MM.1S (cell line): Measurements from ENCODE around the gene ZNF554.

Experiments
- CTCF ChIP-seq: fragments of 300-600 bp; sonication (generic); IDR thresholded peaks from 2 replicates; pipeline ENCODE4 v1.5.1; 2016; ENCODE audit warnings: antibody characterized with exemption, low read length, mixed read lengths
- EZH2 ChIP-seq: fragments of 300-600 bp; sonication (generic); optimal IDR thresholded peaks from 2 replicates; pipeline ENCODE3; 2017; ENCODE audit warnings: low read depth, mild to moderate bottlenecking, antibody characterized with exemption, low read length, mixed read lengths

DNA sequence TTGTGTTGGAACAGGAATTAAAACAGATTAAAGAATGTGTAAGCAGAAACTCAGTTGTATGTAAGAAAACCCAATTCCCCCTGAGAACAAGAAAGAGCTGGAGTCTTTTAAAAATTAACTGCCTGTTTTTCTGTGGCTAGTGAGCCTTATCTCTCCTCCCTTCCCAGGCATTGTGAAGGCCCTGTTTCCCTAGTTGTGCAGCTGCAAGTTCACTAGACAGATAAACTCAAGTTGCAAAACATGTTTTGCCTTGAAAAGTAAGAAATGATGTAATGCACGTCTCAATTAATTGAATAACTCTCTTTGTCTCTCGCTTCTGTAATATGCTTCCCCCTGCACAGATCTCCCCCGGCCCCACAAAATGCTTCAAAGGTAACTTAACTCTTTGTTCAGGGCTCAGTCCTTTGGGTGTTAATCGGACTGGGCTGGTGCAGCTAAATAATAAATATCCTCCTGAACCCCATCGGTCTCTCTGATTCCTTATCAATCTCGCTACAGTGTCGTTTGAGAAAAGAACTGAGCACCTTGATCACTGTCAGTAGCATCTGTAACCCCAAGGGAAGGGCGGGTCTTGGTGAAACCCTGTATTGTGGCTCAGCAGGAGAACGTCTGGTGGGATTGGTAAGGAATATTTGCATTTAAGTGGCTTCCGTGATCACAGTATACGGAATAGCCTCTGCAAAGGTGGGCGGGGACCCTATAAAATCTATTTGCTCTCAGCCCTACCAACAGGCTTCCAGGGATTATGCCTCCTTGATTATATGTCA is 45.8 kb downstream of the ZNF554 start:
- no peak for TF ChIP-seq CTCF
- no peak for TF ChIP-seq EZH2
